GM10248 (cell line): ENCODE results near the gene GOLPH3.

Experiments used
- CTCF ChIA-PET: fragments of 300-600 bp; sonication (Branson Sonifier 250); formaldehyde crosslinking; extraction: SDS; loops from one replicate; lab custom pipeline; 2021; ENCODE audit warnings: antibody characterized with exemption; lab: Yijun Ruan, JAX
- POLR2A ChIA-PET: fragments of 350-650 bp; sonication (Branson Sonifier 250); formaldehyde crosslinking; extraction: SDS; loops from one replicate; lab custom pipeline; 2020; ENCODE audit warnings: antibody characterized with exemption; lab: Yijun Ruan, JAX
- DNase-seq: peaks from one replicate; pipeline ENCODE4 v3.0.0; 2012; ENCODE audit errors: extremely low spot score
- TF ChIP-seq, protein P1 (sequence below): IDR thresholded peaks from 2 replicates; pipeline ENCODE4 v1.5.1; 2012; ENCODE audit warnings: mild to moderate bottlenecking, low read depth; ENCODE audit errors: extremely low read depth, missing control alignments, control extremely low read depth

GOLPH3 gene

DNA sequence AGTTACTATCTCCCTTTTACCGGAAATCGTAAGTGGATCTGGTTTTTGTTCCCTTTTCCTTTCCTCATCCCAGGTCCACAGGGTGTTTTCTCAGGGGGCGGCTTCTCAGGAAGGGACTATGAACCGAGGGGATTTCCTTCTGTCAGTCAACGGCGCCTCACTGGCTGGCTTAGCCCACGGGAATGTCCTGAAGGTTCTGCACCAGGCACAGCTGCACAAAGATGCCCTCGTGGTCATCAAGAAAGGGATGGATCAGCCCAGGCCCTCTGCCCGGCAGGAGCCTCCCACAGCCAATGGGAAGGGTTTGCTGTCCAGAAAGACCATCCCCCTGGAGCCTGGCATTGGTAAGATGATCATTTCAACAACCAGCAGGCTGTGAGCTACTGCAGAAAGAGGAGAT lies 75.8 kb downstream of the GOLPH3 start:
- ChIA-PET CTCF (interaction anchor here (1.9 to 5.1 kb wide), 2 partner anchors 10 to 21 kb away, joined by 5 to 21 read pairs; no protein-coding TSS in a partner anchor), POLR2A (no interaction called here)
- TF ChIP-seq, protein P1, sequence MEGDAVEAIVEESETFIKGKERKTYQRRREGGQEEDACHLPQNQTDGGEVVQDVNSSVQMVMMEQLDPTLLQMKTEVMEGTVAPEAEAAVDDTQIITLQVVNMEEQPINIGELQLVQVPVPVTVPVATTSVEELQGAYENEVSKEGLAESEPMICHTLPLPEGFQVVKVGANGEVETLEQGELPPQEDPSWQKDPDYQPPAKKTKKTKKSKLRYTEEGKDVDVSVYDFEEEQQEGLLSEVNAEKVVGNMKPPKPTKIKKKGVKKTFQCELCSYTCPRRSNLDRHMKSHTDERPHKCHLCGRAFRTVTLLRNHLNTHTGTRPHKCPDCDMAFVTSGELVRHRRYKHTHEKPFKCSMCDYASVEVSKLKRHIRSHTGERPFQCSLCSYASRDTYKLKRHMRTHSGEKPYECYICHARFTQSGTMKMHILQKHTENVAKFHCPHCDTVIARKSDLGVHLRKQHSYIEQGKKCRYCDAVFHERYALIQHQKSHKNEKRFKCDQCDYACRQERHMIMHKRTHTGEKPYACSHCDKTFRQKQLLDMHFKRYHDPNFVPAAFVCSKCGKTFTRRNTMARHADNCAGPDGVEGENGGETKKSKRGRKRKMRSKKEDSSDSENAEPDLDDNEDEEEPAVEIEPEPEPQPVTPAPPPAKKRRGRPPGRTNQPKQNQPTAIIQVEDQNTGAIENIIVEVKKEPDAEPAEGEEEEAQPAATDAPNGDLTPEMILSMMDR = no peak
- DNase-seq = no peak

DNA sequence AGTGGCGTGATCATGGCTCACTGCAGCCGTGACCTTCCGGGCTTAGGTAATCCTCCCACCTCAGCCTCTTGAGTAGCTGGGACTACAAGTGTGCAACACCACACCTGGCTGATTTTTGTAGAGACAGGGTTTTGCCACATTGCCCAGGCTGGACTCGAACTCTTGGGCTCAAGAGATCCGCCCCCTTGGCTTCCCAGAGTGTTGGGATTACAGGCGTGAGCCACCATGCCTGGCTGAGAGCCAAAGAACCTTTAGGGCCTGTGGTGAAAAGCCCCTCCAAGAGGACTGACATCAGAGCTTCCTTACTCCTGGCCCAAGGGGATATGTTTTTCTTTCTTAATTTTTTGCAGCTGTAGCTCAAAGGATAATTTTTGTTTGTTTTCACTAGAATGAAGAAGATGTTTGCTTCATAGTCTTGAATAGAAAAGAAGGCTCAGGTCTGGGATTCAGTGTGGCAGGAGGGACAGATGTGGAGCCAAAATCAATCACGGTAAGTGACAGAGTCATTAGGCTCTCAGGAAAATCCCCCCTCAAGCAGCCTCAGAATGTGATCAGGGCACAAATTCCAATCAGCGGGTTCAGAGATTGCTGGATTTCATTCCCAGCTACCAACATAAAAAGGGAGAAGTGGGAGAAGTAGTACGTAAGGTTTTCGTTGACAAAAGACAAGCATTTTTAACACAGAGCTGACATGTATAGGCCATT lies 77.1 kb downstream of the GOLPH3 start:
- TF ChIP-seq, protein P1 = no peak
- ChIA-PET POLR2A (no interaction called here), CTCF (interaction anchor here (0.9 to 5.1 kb wide), 3 partner anchors 11 to 515 kb away, joined by 3 to 21 read pairs (median 5); no protein-coding TSS in a partner anchor)
- DNase-seq = no peak

DNA sequence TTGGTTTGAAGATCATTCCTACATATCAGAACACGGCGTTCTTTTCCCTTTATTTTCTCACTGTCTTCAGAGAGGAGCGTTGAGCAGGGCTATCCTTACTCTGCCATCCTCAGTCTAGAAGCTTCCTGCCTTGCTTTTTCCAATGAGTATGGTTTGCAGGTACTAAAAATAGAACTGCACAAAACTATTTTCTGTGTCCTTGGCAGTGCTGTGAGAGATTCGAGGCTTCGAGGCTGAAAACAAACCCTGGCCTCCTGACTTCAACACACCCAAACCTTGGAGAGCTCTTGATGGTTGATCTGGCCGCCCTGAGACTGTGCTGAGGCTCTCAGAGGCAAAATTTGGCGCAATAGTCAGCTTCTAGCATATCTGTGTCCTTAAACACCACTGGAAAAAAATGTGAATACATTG lies 78.9 kb downstream of the GOLPH3 start:
- POLR2A ChIA-PET = no interaction called here
- no peak for DNase-seq
- CTCF ChIA-PET = interaction anchor here (1.0 to 5.1 kb wide), 4 partner anchors 10 to 270 kb away, joined by 3 to 21 read pairs (median 4); no protein-coding TSS in a partner anchor
- TF ChIP-seq, protein P1 = no peak

DNA sequence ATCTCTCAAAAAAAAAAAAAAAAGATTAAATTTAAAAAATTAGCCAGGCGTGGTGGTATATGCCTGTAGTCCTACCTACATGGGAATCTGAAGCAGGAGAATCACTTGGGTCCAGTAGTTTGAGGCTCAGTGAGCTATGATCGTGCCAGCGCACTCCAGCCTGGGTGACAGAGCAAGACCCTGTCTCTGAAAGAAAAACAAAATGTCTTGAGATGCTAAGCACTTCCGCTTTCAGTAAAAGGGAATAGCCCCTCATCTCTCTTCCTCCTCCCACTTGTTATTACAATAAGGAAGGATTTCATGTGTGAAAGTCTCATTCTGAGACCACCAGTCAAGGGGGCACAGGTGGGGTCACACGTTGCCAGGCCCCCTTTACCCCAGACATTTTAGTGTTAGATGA lies 79.4 kb downstream of the GOLPH3 start:
- CTCF ChIA-PET = interaction anchor here (1.1 to 1.3 kb wide), 2 partner anchors 11 to 270 kb away, joined by 3 to 4 read pairs; no protein-coding TSS in a partner anchor
- TF ChIP-seq, protein P1 = no peak
- DNase-seq = no peak
- POLR2A ChIA-PET = no interaction called here

DNA sequence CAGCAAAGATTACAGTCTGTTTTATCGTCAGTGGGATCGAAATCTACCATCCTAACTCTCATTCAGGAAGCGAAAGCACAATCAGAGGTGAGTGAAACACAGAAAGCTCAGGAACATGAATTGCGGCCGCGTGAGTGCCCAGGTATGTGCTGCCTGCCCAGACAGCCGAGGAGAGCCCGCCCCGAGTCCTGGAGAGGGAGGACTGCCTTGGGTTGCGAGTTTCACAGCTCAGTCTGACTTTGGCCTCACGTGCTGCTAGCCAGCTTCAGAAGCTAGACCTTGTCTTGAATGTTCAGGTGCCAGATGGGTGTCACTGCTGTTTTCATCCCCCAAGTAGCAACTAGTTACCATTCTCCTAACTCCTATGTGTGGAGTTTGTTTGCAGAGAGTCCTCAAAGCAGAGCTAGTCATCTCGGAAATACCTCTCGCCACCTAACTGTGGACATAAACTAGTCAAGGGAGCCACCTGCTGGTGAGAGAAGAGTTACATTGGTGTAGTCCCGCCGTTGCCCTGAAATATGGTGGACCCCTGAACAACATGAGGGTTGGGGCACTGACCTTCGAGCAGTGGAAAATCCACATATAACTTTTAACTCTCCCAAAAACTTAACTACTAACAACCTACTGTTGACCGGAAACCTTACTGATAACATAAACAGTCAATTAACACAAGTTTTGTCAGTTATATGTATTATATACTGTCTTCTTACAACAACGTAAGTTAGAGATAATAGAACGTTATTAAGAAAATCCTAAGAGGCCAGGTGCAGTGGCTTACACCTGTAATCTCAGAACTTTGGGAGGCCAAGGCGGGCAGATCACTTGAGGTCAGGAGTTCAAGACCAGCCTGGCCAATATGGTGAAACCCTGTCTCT lies 80.9 kb downstream of the GOLPH3 start:
- TF ChIP-seq, protein P1 = peak; percentile 79
- ChIA-PET CTCF (interaction anchor here (0.6 to 2.4 kb wide), 42 partner anchors 9 to 903 kb away, joined by 3 to 18 read pairs (median 4); partner anchors contain the start of genes C5orf22 and DROSHA), POLR2A (no interaction called here)
- DNase-seq = peak; percentile 84

DNA sequence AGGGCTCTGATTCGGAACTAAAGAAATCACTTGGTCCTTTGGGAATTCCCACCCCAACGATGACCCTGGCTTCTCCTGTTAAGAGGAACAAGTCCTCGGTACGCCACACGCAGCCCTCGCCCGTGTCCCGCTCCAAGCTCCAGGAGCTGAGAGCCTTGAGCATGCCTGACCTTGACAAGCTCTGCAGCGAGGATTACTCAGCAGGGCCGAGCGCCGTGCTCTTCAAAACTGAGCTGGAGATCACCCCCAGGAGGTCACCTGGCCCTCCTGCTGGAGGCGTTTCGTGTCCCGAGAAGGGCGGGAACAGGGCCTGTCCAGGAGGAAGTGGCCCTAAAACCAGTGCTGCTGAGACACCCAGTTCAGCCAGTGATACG lies 83.4 kb downstream of the GOLPH3 start:
- TF ChIP-seq, protein P1 = no peak
- no peak for DNase-seq
- POLR2A ChIA-PET = no interaction called here
- CTCF ChIA-PET = interaction anchor here (0.7 kb wide), 2 partner anchors 13 to 265 kb away, joined by 3 read pairs; no protein-coding TSS in a partner anchor
